HCT116 (cell line): ENCODE measurements around the gene BRI3BP. TPM values are rescaled to one million over a fixed set of nuclear protein-coding genes. Genes with fewer than 3 reads are reported as not detected.

Experiments
- ATAC-seq: fragments of 200-7000 bp; cut with Tn5 transposase; 2 replicates; pipeline ENCODE4 v1.9.1; 2020; ENCODE audit warnings: mild to moderate bottlenecking, moderate library complexity
- BruUV-seq: library from RNA; stranded (reverse); fragments of 400-500 nt; replicated peaks from 2 replicates; lab custom pipeline; 2021; lab: Mats Ljungman, UMichigan
- CTCF ChIA-PET: fragments of 300-600 bp; sonication (Branson Sonifier 250); formaldehyde crosslinking; loops from one replicate; lab custom pipeline; 2021; ENCODE audit warnings: antibody characterized with exemption; lab: Charles Lee
- POLR2A ChIA-PET: fragments of 300-600, 350-600 bp; sonication (Branson Sonifier 250); formaldehyde crosslinking; loops from one replicate; lab custom pipeline; 2021; ENCODE audit warnings: antibody characterized with exemption; lab: Charles Lee
- RAD21 ChIA-PET, 2 experiments: fragments of 300-600 bp; sonication (Branson Sonifier 250); formaldehyde crosslinking; loops; one replicate each; lab custom pipeline; 2023; ENCODE audit warnings: low total read pairs in 2 of 2; ENCODE audit not compliant: uncharacterized antibody in 2 of 2, unreplicated experiment in 2 of 2, low non-redundant PET in 1 of 2; lab: Charles Lee
- DNase-seq: peaks from one replicate; pipeline ENCODE4 v3.0.0-alpha.2; 2010; ENCODE audit warnings: low read depth, low spot score
- H2AFZ ChIP-seq: fragments of 200-600 bp; shearing (Covaris generic), sonication (generic); 2 replicates; pipeline ENCODE4 v1.6.1; 2017; ENCODE audit warnings: low read depth, mixed run types, mixed read lengths, antibody characterized with exemption, low read length; ENCODE audit not compliant: poor library complexity, severe bottlenecking
- H3K27ac ChIP-seq: 2 replicates; pipeline ENCODE4 v1.5.1; 2012; ENCODE audit warnings: low read depth, low read length
- H3K27me3 ChIP-seq: fragments of 200-600 bp; sonication (generic); 2 replicates; pipeline ENCODE4 v1.6.1; 2016; ENCODE audit warnings: mixed run types, low read length, mixed read lengths; ENCODE audit not compliant: insufficient read depth
- H3K36me3 ChIP-seq, 2 experiments: fragments of 200-500 bp in 1 of 2; fragments of 200-600 bp in 1 of 2; sonication (Bioruptor generic) in 1 of 2; sonication (generic) in 1 of 2; 2 replicates each; pipeline versions ENCODE4 v1.5.1 to v1.6.1; 2014 to 2016; ENCODE audit warnings: low read length in 2 of 2, inconsistent platforms in 1 of 2, mixed read lengths in 1 of 2, mixed run types in 1 of 2; ENCODE audit not compliant: insufficient read depth in 2 of 2, control insufficient read depth in 1 of 2
- H3K4me1 ChIP-seq, 2 experiments: fragments of 200-600 bp in 1 of 2; sonication (generic) in 1 of 2; 2 replicates each; pipeline versions ENCODE4 v1.5.1 to v1.6.1; 2012 to 2017; ENCODE audit warnings: low read length in 2 of 2, inconsistent platforms in 1 of 2, mild to moderate bottlenecking in 1 of 2, mixed read lengths in 1 of 2, mixed run types in 1 of 2, moderate library complexity in 1 of 2; ENCODE audit not compliant: insufficient read depth in 2 of 2, control insufficient read depth in 1 of 2
- H3K4me2 ChIP-seq: fragments of 200-600 bp; sonication (generic); 2 replicates; pipeline ENCODE4 v1.6.1; 2017; ENCODE audit warnings: mixed run types, low read length, mixed read lengths
- H3K4me3 ChIP-seq, 2 experiments: fragments of 200-600 bp in 1 of 2; sonication (generic) in 1 of 2; replicated peaks in 1 of 2; 2 replicates each; pipeline ENCODE4 v1.5.1; 2011 to 2016; ENCODE audit warnings: low read length in 2 of 2, control low read depth in 1 of 2, low read depth in 1 of 2, mild to moderate bottlenecking in 1 of 2, mixed read lengths in 1 of 2, mixed run types in 1 of 2
- H3K79me2 ChIP-seq: fragments of 200-600 bp; sonication (generic); 2 replicates; pipeline ENCODE4 v1.6.1; 2017; ENCODE audit warnings: mild to moderate bottlenecking, mixed run types, low read length, moderate library complexity, mixed read lengths; ENCODE audit not compliant: insufficient read depth
- H3K9ac ChIP-seq: fragments of 200-600 bp; sonication (generic); 2 replicates; pipeline ENCODE4 v1.6.1; 2016; ENCODE audit warnings: low read length, mixed read lengths
- H3K9me2 ChIP-seq: fragments of 200-600 bp; sonication (generic), shearing (Covaris generic); 2 replicates; pipeline ENCODE4 v1.6.1; 2017; ENCODE audit warnings: mixed run types, mild to moderate bottlenecking, moderate library complexity; ENCODE audit not compliant: insufficient read depth
- H3K9me3 ChIP-seq, 2 experiments: fragments of 200-500 bp in 1 of 2; fragments of 200-600 bp in 1 of 2; sonication (Bioruptor generic) in 1 of 2; sonication (generic) in 1 of 2; 2 replicates each; pipeline ENCODE4 v1.6.1; 2014 to 2017; ENCODE audit warnings: low read length in 2 of 2, mixed read lengths in 2 of 2, inconsistent platforms in 1 of 2, low read depth in 1 of 2, mild to moderate bottlenecking in 1 of 2, mixed run types in 1 of 2, moderate library complexity in 1 of 2; ENCODE audit not compliant: control insufficient read depth in 1 of 2, insufficient read depth in 1 of 2
- H4K20me1 ChIP-seq: fragments of 200-600 bp; sonication (generic), shearing (Covaris generic); 2 replicates; pipeline ENCODE4 v1.6.1; 2017; ENCODE audit warnings: mixed run types, mild to moderate bottlenecking, moderate library complexity; ENCODE audit not compliant: insufficient read depth
- CEBPB ChIP-seq: IDR thresholded peaks from 2 replicates; pipeline ENCODE4 v1.6.1; 2012; ENCODE audit warnings: low read depth
- CTCF ChIP-seq, 3 experiments: fragments of 200-600 bp in 1 of 3; sonication (generic) in 1 of 3; IDR thresholded peaks in 2 of 3; conservative IDR thresholded peaks in 1 of 3; 2 replicates each; pipeline ENCODE4 v1.5.1; 2012 to 2017; ENCODE audit warnings: low read depth in 2 of 3, low read length in 2 of 3, antibody characterized with exemption in 1 of 3, borderline replicate concordance in 1 of 3, control low read depth in 1 of 3, mild to moderate bottlenecking in 1 of 3, mixed read lengths in 1 of 3, mixed run types in 1 of 3, moderate library complexity in 1 of 3; ENCODE audit not compliant: insufficient read depth in 1 of 3
- EGR1 ChIP-seq: IDR thresholded peaks from 2 replicates; pipeline ENCODE4 v1.6.1; 2012; ENCODE audit warnings: low read depth
- POLR2A ChIP-seq: IDR thresholded peaks from 2 replicates; pipeline ENCODE4 v1.7.0; 2011; ENCODE audit warnings: borderline replicate concordance; ENCODE audit not compliant: insufficient read depth, insufficient read length; ENCODE audit errors: extremely low read depth
- RAD21 ChIP-seq: IDR thresholded peaks from 2 replicates; pipeline ENCODE4 v1.6.1; 2012; ENCODE audit warnings: low read depth, mild to moderate bottlenecking
- REST ChIP-seq: IDR thresholded peaks from 2 replicates; pipeline ENCODE4 v1.6.1; 2012; ENCODE audit warnings: low read depth
- SP1 ChIP-seq: IDR thresholded peaks from 2 replicates; pipeline ENCODE4 v1.6.1; 2012; ENCODE audit warnings: low read depth
- SRF ChIP-seq: IDR thresholded peaks from 2 replicates; pipeline ENCODE4 v1.6.1; 2012; ENCODE audit warnings: low read depth
- TCF7L2 ChIP-seq: IDR thresholded peaks from 2 replicates; pipeline ENCODE4 v1.7.0; 2011; ENCODE audit warnings: borderline replicate concordance, inconsistent platforms; ENCODE audit not compliant: insufficient read depth, insufficient read length; ENCODE audit errors: extremely low read depth
- ZBTB33 ChIP-seq: IDR thresholded peaks from 2 replicates; pipeline ENCODE4 v1.6.1; 2011; ENCODE audit warnings: mild to moderate bottlenecking, low read length, moderate library complexity; ENCODE audit not compliant: insufficient replicate concordance; ENCODE audit errors: extremely low read depth
- ZNF274 ChIP-seq: fragments of 200-500 bp; sonication (Bioruptor generic); IDR thresholded peaks from 2 replicates; pipeline ENCODE4 v1.6.1; 2014; ENCODE audit warnings: mild to moderate bottlenecking, low read depth, low read length, inconsistent platforms
- intact Hi-C: fragments of 100-400 bp; cut with micrococcal nuclease; formaldehyde crosslinking; loops from 2 replicates; pipeline ENCODE4 v1.10.0; 2022
- total RNA-seq: library from RNA; stranded (reverse); gene quantifications from one replicate; pipeline ENCODE4 v1.2.1, GENCODE V29; 2021; ENCODE audit not compliant: unreplicated experiment

The BRI3BP gene
- total RNA-seq, 1 experiment from 2014 or later, result 40.1 TPM

GRCh38 chr12:125070112-125070511, 76.7 kb downstream of the BRI3BP start:
- ChIA-PET RAD21 (no interaction called here), POLR2A (no interaction called here), CTCF (no interaction called here)
- H3K27me3 ChIP-seq, result no peaks in the 10 kb centered on the region
- no peaks in the 10 kb centered on the region for H3K36me3 ChIP-seq
- ATAC-seq (no peak), DNase-seq (no peak)
- H3K4me1 ChIP-seq, result peaks cover 0 to 7% of the 10 kb centered on the region in 2 experiments; a peak in 2 of 4 replicates
- no peak overlapping the region for H3K4me2 ChIP-seq
- no peak for TF ChIP-seq SRF
- peak; percentile 46; the same call in 1 of the 2 replicates for TF ChIP-seq RAD21
- no peak overlapping the region for H3K4me3 ChIP-seq
- no peaks in the 10 kb centered on the region for H3K9me2 ChIP-seq
- no peaks in the 10 kb centered on the region for H3K9me3 ChIP-seq
- H3K79me2 ChIP-seq, result peaks cover 9% of the 10 kb centered on the region; the same call in 1 of the 2 replicates
- H4K20me1 ChIP-seq, result no peaks in the 10 kb centered on the region
- H2AFZ ChIP-seq, result no peak overlapping the region
- no TSS peak for BruUV-seq
- H3K27ac ChIP-seq, result no peak overlapping the region
- H3K9ac ChIP-seq, result no peak overlapping the region
- intact Hi-C loops, result no loop called here

GRCh38 chr12:125070661-125071390, 77.4 kb downstream of the BRI3BP start:
- no peaks in the 10 kb centered on the region for H3K27me3 ChIP-seq
- POLR2A ChIA-PET, result no interaction called here
- RAD21 ChIA-PET, result no interaction called here
- no peak for TF ChIP-seq ZBTB33
- TF ChIP-seq REST, result no peak
- no peak for TF ChIP-seq RAD21
- TF ChIP-seq EGR1, result no peak
- no peak for TF ChIP-seq ZNF274
- no peak for TF ChIP-seq POLR2A
- TF ChIP-seq TCF7L2, result no peak
- no peak for TF ChIP-seq CTCF (IDR thresholded peaks at IDR 0.05 in 2 of 3, conservative IDR thresholded peaks at IDR 0.05 in 1 of 3; ENCODE audit: borderline replicate concordance in 1 of 3, insufficient read depth in 1 of 3, low read depth in 2 of 3, low read length in 2 of 3)
- TF ChIP-seq SP1, result no peak
- no peak for TF ChIP-seq CEBPB

More at GRCh38 chr12:125070661-125071390, 77.4 kb downstream of the BRI3BP start:
- Histone ChIP-seq H3K4me1 (peaks cover 0 to 5% of the 10 kb centered on the region in 2 experiments; a peak in 2 of 4 replicates), H2AFZ (no peak overlapping the region), H3K9me2 (no peaks in the 10 kb centered on the region), H3K36me3 (no peaks in the 10 kb centered on the region), H3K27ac (no peak overlapping the region), H3K9ac (no peak overlapping the region), H3K9me3 (no peaks in the 10 kb centered on the region), H3K4me2 (no peak overlapping the region), H3K4me3 (no peak overlapping the region), H3K79me2 (peaks cover 9% of the 10 kb centered on the region; the same call in 1 of the 2 replicates), H4K20me1 (no peaks in the 10 kb centered on the region)
- no TSS peak for BruUV-seq
- CTCF ChIA-PET, result no interaction called here
- ATAC-seq, result no peak; the same call in 1 of the 2 replicates
- intact Hi-C loops, result no loop called here
- DNase-seq, result no peak
